HG03108 (cell line): ENCODE results near the gene ADISSP.

Source experiments
- ATAC-seq: cut with Tn5 transposase; IDR thresholded peaks from one replicate; pipeline ENCODE4 v1.9.1; 2021; ENCODE audit warnings: moderate library complexity; ENCODE audit not compliant: unreplicated experiment

The ADISSP gene

DNA sequence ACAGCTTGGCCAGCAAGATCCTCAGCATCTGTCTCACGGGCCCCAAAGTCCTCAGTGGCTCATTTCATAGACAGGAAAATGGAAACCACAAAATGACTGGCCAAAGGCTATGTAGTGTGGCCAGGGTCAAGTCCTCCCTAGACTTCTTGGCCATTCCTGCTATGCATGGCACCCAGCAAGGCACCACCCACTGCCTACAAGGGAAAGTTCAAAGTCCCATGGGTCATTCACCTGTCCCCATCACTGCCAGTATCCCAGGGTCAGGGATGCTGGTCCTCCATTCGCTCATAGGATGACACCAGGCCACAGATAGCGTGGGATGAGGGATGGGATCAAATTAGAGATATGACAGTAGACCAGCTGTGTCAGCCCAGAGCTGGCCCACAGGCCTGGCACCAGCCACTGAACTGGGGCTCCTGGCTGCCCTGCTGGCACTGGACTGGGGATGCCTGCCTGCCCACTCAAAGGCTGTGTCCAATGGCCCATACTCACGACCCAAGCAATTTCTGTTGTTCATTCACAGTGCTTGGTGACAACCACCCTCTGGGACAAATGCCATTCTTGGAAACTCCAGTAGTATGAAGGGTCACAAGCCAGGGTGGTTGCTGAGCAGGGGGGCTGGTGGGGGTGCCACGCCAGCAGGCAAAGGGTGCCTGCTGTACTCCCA is 11.6 kb downstream of the ADISSP start:
- no peak for ATAC-seq

DNA sequence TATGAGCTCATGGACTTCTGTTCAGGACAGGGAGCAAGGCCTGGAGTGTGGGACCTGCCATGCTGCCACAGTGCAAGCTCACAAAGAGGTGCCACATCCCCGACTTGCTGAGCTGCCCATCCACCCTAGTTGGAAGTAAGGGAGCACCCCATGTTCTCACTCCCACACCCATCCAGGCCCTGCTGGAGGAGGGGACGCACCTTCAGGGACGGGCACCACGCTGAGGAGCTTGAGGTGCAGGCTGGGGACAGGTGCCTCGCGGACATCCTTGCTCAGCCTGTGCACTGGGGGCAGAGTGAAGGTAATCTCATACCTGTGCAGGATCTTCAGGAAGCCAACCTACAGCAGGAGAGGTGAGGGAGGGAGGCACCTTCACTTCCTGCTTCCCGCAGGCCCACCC is 12.3 kb downstream of the ADISSP start:
- ATAC-seq, result no peak

DNA sequence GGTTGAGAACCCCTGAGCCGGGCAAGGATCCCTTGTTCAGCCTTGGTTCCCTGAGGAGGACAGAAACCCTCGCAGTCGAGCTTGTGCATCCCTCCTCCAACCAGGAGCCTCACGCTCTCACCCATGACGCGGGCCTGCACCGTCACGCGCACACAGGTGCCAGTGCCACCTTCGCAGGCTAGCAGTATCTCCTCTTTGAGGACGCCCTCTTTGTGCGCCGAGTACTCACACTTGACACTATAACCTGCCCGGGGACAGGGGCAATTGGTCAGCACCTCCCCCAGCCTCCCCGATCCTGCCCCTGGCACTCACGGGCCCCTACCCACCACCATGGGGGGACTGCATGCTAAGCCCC is 13.3 kb downstream of the ADISSP start:
- no peak for ATAC-seq

DNA sequence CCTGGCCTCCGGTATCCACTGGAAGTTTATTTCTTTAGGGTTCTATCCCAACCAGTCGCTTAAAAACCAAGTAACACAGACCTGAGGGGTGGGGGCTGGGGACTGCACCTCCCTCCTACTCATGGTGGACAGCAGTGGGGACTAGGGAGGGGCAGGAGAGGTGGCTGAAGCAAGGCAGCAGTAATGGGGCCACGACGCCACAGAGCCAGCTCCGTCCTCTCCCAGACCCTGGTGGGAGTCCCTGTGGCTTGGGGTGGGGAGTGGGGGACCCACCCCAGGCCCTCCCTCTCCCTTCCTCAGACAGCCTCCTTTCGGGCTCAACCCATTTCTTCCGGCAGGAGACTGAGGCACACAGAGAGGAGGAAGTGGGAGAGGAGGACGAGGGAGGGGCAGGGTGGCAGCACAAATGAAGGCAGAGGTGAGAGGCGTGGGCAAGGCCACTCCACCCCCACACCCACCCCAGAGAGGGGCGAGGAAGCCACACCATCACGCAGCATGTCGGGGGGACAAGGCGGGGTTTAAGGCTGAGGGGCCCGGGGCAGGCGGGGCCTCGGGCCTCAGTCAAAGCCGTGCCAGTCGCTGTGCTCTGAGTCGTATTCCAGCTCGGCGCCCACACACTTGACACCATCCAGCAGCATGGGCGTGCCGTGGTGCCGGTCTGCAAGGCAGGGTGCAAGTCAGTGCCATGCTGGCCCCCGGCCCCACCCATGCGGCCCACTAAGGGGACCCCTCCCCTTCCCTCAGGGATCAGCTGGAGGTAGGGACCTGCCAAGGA is 13.9 kb downstream of the ADISSP start:
- no peak for ATAC-seq

DNA sequence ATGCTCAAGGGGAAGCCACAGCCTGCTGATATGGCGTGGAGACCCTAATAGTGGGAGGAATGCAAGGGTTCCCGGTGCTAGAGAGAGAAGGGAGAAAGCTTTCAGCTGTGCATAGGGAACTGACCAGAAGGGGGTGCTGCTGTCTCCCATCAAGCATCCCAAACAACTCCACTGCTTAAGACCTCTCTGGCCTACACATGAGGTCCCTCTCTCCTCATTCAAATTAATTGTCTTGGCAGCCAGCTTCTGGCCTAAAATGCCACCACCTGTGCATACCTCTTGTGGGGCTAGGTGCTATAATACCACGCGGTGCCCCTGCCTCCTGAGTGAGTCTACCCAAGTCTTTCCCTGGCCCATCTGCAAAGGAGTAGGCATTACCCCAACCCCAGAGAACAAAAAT is 14.5 kb downstream of the ADISSP start:
- ATAC-seq, result no peak

DNA sequence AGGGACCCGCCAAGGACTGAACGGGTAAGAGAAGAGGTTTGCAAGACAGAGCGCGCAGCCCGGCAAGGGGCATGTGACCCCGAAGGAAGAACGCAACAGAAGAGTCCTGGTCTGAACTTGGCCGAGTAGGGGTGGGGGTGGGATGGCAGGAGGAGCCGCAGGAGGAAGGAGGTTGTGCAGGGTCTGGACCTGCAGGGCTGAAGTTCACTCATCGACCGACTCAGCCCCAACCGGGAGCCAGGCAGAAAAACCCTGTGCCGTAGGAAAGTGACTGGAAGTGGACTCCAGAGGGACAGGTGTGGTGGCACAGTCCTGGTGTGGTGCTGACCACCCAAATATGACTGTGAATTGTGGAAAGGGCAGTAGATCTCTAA is 15.2 kb downstream of the ADISSP start:
- ATAC-seq, result no peak

DNA sequence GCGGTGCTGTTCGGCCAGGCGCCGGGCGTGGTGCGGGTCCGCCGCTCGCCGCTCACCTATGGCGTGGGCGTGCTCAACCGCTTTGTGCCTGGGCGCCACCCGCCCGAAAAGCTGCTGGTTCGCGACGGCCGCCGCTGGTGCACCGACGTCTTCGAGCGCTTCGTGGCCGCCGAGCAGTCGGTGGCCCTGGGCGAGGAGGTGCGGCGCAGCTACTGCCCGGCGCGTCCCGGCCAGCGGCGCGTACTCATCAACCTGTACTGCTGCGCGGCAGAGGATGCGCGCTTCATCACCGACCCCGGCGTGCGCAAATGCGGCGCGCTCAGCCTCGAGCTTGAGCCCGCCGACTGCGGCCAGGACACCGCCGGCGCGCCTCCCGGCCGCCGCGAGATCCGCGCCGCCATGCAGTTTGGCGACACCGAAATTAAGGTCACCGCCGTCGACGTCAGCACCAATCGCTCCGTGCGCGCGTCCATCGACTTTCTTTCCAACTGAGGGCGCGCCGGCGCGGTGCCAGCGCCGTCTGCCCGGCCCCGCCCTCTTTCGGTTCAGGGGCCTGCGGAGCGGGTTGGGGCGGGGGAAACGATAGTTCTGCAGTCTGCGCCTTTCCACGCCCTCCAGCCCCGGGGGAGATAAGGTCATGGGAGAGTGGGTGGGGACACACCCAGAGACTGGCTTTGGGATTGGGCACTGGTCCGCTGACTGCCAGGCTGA is 15.7 kb downstream of the ADISSP start:
- no peak for ATAC-seq

DNA sequence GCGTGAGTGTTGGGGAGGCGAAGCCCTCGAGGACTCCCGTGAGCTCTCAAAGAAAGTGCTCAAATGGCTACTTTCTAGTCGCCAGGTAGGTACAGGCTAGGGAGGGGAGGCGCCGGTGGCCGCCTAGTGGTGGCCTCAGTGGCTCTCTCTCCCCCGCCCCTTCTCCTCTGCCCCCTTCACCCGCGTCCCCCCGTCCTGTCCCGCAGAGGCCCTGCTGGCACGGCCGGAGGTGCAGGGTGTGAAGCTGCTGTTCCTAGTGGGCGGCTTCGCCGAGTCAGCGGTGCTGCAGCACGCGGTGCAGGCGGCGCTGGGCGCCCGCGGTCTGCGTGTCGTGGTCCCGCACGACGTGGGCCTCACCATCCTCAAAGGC is 16.3 kb downstream of the ADISSP start:
- no peak for ATAC-seq

DNA sequence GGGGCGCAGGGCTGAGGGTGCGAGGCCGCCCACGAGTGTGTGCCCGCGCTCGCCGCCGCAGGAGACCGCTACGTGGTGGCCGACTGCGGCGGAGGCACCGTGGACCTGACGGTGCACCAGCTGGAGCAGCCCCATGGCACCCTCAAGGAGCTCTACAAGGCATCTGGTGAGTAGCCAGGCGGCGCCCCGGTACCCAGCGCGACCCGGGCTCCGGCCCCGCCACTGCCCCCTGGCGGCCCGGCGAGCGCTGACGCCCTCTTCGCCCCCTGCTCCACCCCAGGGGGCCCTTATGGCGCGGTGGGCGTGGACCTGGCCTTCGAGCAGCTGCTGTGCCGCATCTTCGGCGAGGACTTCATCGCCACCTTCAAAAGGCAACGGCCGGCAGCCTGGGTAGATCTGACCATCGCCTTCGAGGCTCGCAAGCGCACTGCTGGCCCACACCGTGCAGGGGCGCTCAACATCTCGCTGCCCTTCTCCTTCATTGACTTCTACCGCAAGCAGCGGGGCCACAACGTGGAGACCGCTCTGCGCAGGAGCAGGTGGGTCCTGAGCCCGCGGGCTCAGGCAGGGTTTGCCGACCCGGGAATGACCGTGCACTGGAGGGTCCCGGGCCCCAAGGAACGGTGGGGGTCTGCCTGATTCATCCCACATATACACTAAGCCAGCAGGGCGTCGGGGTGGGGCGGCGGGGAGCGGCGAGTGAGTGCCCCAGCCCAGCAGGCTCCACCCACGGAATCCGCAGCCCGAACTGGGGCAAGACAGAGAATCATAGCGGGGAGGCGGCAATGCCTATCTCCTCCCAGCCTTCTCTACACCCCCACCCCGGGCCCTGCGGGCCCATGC is 17.6 kb downstream of the ADISSP start:
- no peak for ATAC-seq

DNA sequence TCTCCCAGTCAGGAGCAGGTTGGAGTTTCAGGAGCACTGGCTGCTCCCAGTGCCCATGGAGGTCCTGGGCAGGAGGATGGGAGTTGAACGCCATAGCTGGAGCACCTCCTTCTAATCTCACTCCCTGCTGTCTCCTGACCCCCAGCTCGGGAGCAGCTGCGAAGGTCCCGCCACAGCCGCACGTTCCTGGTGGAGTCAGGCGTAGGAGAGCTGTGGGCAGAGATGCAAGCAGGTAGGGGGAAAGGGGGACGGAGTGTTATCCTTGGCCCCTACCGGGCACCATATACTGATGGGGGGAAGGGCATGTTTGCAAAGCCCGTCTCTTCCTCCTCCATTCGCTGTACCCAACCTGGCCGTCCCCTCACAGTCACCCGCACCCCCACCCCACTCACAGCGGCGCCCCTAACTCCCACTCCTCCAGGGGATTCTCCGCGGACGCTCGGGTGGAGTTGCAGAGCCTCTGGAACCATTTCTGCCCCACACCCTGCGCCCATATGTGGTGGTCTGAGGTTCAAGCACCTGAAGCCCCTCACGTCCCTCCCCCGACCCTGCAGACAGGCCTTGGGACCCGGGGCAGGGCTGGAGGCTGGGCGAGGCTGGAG is 18.4 kb downstream of the ADISSP start:
- no peak for ATAC-seq

DNA sequence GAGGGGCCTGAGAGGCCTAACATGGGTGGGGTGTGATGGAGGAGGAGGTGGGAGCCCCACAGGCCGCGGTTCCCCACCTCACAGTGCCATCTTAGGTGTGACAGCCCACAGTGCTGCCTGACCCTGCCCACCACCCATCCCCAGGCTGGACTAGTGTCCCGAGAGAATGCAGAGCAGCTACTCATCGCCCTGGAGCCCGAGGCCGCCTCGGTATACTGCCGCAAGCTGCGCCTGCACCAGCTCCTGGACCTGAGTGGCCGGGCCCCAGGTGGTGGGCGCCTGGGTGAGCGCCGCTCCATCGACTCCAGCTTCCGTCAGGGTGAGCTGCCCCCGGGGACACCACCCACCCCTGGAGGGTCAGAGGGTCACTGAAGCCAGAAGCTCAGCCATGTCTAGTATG is 19.5 kb downstream of the ADISSP start:
- no peak for ATAC-seq

DNA sequence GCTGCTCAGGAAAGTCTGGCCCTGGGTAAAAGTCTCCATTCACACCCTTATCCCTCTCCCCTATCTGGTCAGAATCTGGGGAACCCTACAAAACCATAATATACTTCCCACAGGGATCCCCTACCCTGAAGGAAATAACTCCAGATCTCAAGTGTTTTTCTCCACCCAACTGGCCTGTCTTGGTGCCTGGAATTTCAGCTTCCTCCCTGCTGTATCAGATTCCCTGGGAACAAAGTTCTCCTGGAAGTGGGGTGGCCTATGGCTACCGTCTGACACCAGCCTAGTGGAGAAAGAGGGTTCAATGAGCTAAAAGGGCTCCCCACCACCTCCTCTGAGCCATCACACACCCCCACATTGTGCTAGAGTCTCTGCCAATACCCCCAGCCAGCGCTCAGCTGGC is 20.1 kb downstream of the ADISSP start:
- no peak for ATAC-seq

DNA sequence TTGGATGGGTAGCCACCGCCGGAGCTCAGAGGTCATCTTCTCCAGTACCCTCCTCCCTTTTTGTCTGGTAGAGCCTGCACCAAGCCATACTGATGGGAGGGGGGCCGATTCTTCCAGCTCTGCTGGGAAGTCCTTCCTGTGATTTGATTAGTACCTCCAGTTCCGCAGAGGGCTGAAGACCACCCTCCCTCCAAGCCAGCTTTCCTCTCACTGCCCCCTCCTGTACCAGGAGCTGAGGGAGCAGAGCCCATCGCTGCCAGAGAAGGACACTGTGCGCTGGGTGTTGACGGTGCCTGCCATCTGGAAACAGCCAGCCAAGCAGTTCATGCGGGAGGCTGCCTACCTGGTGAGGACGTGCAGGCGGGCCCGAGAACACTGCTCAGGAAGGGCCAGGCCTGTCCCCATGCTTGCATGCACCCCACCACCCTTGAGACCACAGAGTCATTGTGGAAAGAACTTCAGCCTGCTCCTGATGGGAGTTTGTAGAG is 21.8 kb downstream of the ADISSP start:
- no peak for ATAC-seq

DNA sequence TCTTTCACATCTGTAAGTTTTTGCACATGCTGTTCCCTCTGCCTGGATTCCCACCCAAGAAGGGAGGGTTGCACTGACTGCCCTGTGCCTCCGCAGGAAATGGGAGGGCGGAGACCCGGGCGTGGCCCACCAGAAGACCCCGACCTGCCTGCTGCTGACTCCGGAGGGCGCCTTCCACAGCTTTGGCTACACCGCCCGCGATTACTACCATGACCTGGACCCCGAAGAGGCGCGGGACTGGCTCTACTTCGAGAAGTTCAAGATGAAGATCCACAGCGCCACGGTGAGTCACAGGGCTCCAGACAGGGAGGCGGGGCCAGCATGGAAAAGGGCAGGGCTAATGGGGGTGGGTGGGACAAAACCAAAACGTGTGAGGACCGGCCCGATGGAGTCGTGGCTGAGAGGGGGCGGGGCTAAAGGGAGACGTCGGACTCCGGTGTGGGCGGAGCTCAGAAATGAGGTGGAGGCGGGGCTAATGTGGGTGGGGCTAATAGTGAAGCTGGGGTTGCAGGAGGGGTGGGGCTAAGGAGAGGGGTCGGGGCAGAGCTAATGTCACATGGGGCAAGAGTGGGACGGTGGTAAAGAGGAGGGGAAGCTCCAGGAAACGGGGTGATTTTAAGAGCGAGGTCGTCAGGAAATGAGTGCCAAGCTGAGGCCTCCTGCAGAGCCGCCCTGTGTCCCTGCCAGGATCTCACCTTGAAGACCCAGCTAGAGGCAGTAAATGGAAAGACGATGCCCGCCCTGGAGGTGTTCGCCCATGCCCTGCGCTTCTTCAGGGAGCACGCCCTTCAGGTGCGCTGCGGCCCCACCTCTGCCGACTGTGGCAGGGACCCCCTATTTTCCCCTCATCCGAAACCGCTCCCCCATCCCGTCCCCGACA is 22.5 kb downstream of the ADISSP start:
- no peak for ATAC-seq

DNA sequence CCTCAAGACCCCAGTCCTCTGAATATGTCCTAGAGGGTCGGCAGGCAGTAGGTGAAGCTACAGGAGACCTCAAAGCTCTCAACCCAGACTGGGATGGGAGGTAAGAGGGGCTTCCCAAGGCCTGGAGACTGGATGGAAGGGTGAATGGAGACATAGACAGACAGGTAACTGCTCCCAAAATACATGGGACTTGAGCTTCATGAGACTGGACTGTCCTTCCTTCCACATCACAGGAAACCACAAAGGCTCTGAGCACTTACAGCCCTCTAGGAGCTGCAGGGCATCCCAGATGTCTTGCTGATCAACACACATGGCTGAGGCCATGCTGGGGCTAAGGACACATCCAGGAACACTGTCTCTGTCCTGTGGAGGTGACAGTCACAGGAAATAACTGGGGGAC is 23.5 kb downstream of the ADISSP start:
- ATAC-seq, result no peak

DNA sequence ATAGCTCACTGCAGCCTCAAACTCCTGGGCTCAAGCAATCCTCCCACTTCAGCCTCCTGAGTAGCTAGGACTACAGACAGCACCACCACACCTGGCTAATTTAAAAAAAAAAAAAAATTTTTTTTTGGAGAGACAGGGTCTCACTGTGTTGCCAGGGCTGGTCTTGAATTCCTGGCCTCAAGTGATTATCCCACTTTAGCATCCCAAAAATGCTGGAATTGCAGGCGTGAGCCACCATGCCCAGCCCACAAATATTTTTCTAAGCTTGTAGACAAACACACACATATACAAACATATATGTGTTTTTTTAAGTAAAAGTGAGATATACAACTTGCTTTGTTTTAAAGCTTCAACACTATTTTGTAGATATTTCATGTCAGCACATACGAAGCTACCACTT is 24.3 kb downstream of the ADISSP start:
- ATAC-seq, result no peak

DNA sequence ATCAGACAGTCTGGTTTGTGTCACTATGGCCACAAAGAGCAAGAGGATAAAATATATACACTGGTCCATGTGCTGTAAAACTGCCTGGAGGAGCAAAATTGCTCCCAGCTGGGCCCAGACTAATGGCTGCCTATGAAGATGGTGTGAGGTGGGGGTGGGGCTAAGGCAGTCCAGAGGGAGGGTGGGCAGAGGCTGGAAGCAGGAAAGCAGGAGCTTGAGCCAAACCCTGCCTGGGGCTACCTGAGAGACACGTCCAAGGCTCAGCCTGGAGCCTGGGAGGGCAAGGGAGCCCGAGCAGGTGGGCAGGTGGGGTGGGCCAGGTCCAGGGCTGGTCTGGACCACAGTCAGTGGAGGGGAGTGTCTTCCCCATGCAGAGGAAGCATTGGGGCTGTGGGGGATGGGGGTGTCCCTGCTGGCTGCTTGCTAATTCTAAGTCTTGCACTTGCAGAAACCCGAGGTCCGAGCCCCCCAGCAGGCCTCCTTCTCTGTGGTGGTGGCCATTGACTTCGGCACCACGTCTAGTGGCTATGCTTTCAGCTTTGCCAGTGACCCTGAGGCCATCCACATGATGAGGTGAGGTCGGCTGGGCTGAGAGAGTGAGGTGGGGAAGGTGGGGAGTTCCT is 25.6 kb downstream of the ADISSP start:
- ATAC-seq, result no peak

DNA sequence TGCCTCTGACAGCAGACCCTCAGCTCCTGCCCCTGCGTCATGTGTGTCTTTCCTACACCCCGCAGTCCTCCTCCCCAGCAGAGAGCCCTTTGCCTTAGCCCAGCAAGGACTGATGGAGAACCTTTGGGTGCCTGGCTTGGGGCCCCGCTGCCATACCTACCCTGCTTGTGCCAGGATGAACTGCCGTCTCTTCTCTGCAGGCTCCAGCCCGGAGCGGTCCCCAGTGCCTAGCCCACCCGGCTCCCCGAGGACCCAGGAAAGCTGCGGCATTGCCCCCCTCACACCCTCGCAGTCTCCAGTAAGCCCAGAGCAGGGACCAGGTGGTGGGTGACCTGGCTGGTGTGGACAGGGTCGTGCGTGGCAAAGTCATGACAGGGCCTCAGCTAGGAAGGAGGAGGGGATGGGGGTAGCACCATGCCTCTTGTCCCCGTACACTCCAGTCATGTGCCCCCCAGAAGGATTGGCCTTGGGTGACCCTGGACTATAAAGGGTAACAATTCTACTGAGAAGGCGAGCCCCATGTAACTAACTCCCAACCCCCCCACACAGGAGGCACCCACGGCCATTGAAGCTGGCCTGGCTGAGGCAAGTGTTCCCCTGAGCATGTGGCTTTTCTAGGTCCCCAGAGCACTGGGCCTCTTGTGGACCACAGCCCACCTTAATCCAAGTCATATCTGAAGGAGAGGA is 26.8 kb downstream of the ADISSP start:
- ATAC-seq, result no peak

DNA sequence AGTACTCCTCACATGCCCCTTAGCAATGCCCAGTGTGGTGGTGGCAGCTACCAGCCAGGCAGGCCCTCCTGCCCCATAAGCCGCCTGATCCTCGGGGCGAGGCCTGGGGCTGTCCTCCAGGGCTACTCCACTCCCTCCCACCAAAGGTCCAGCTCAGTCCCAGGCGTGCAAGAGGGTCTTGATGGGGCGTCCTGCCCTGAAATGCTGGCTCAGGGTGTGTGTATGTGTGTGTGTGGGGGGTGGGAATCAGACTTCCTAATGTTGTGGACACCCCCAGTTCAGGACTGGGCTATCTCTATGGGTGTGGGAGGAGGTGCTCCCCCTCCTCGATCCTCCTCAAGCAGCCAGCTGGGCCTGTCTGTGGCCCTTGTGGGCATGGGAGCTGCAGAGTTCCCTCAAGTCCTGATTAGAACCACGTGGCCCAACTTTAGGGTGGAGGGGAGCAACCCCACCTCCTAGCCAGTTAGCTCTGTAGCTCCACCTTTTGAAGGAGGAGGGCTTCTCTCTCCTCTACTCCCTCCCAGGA is 27.6 kb downstream of the ADISSP start:
- no peak for ATAC-seq
